ENCODE results near the gene DYNC1LI2.
"Not testable (repeated sequence)": the region's sequence is repeated elsewhere in the genome, so short reads cannot be mapped to it uniquely, and the experiment has no call there.

Gene DYNC1LI2
- 116 reads per million, percentile 85 among the genes with 10 or more reads in this experiment for total RNA-seq

DNA sequence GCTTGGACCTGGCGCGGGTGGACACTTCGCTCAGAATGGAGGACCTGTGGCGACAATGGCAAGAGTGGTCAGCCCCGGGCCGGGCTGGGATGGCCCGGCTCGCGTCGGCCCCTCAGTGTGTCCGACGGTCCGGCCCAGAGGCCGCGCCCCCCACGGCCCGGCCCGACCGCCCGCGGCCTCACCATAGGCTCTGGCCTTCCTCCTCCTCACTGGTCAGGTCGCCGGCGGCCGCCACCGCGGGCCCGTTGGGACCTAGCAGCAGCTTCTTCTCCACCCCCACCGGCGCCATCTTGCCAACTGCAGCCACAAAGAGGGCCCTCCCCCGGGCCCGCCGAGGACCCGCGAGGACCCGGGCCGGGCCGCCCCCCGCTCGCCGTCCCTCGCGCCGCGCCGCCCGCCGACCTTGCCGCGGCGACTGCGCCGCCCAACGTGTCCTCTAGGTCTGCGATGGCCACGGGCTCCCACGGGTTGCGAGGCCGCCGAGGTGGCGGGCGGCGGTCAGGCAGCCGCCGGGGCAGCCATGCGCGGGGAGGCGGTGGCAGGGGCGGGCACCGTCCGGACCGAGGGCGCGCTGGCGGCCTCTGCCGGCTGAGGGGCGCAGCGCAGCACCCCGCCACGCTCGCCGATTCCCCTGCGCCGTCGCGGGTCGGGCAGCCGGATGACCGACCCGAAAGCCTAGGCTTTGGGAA, at the start of gene DYNC1LI2:
Gene DYNC1LI2, minus strand, starts transcription at position 307 of the 689 bp plus-strand sequence. Its CDS starts 18 bp downstream, at position 289.
- DNase-seq = peak; percentile 70

- DNase-seq = no peak
Observed at GRCh38 chr16:66800856-66801255, 49.4 kb upstream of the DYNC1LI2 start.

DNA sequence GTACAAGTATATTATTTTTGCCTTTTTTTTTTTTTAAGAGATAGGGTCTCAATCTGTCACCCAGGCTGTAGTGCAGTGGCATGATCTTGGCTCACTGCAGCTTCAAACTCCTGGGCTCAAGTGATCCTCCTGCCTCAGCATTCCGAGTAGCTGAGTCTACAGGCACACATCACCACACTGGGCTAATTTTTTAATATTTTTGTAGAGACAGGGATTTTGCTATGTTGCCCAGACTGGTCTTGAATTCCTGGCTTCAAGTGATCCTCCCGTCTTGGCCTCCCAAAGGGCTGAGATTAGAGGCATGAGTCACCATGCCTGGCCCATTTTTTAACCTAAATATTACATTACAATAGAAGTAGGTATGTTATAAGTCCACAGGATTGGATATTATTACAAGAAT, 46.8 kb upstream of the DYNC1LI2 start:
- DNase-seq = no peak

- DNase-seq = not testable (repeated sequence)
Observed at GRCh38 chr16:66793984-66794383, 42.6 kb upstream of the DYNC1LI2 start.

DNA sequence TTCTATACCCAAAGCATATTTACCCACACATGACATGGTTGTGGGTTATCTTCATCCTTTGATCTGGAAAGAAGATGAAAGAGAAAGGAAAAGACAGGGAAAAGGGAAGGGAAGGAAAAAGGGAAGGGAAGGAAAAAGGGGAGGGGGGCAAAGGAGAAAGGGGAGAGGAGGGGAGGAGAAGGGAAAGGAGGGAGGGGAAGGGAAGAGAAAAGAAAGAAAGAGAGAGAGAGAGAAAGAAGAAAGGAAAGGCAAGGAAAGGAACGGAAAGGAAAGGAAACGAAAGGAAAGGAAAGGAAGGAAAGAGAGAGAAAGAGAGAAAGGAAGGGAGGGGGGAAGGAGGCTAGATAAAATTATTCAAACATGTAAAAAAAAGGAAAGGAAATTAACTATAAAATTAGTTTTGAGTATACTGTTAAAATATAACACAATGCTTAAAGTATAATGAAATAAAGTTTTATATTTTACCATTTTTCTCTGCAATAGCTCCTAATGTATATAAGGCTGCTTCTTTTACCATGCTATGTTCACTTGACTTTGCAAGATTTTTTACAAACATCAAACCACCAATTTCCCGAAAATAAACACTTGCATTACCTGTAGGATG, 38.8 kb upstream of the DYNC1LI2 start:
- no peak for DNase-seq

DNA sequence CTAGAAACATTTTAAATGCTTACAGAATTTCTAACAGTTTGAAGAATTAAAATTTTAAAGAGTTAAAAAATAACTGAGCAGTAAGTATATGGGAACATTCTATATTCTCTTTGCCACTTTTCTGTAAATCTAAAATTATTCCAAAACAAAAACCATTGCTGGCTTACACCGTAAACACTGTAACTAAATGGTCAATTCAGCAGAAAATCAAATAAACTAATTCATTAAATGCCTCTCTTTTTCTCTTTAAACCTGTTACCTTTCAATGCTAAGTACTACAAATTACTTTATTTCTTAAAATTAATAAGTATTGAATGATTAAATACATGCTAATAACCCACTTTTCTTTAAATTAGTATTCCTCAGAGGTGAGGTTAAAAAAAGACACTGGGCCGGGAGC, 36.0 kb upstream of the DYNC1LI2 start:
- no peak for DNase-seq

GRCh38 chr16:66786551-66786950, 35.1 kb upstream of the DYNC1LI2 start:
- DNase-seq = no peak

DNA sequence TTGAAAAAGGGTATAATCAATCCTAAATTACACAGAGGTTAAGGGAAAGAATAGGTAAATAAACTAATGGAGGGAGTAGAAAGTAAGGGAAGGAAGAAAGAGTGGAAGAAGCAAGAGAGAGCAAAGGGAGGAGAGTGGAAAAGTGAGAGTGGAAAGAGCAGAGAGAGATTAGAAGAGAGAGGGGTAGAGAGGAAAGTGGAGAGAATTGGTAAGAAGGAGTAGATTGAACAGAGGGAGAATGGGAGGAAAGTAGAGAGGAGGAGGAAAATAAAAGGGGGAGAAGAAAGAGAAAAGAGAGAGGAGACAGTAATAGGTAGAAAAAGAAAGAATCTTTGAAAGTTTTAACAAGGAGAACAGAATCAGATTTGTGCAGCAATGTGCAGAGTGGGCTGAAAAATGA, 25.0 kb upstream of the DYNC1LI2 start:
- DNase-seq = no peak

- DNase-seq = no peak
Observed at GRCh38 chr16:66774981-66775380, 23.6 kb upstream of the DYNC1LI2 start.

- no peak for DNase-seq
Observed at GRCh38 chr16:66758086-66758485, 6.7 kb upstream of the DYNC1LI2 start.

DNA sequence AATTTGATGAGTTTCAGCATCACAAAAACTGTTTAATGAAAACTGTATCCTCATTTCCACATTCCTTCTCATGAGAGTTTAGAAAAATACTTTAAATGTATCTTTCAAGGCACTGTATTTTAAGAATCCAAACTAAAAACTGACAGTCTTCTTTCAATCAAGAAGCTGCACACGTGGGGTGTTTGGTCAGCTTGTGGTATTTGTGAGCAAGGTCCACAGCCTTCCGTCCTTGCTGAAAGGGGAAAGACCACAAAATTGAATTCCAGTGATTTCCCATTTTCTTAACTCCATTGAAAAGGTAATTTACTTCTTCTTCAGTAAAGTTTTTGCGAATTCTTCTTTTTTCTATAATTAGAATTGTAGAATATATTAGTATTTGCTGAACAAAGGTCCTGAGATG, 3.4 kb upstream of the DYNC1LI2 start:
- DNase-seq = no peak

GRCh38 chr16:66754211-66754610, 2.8 kb upstream of the DYNC1LI2 start:
- no peak for DNase-seq

DNA sequence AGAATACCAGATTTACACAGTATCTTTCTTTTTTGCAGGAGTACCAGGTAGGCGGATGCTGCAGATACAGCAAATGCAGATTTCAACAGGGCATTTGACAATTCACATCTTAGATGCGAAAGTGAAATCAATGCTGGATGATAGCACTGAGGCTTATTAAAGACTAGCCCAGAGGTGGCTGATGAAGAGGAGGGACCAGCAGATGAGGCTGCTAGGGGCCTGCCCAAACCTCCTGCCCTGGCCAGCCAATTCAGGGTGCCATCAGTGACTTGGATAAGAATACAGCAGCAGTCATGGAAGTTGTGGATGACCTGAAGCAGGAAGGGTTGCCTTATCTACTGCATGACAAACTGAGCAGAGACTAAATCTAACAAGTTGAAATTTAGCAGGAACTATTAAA, 1.5 kb upstream of the DYNC1LI2 start:
- no peak for DNase-seq

DNA sequence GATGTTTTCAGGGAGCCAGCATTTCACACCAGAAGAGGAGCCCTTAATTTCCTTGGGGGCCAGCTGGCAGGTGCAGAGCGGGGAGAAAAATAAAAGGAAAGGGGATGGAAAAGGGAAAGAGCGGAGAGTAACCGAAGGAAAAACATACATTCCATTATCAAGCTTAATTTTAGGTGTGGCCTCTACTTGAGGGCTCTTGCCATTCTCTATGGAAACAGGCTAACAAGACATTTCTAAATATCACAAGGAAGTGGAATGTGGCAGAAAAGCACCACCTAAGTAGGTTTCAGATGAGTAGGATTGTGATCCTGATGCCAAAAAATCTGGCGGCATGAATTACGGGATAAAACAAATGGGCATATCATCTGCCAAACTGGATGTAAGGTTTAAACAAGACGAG, 970 bp upstream of the DYNC1LI2 start:
- no peak for DNase-seq

DNA sequence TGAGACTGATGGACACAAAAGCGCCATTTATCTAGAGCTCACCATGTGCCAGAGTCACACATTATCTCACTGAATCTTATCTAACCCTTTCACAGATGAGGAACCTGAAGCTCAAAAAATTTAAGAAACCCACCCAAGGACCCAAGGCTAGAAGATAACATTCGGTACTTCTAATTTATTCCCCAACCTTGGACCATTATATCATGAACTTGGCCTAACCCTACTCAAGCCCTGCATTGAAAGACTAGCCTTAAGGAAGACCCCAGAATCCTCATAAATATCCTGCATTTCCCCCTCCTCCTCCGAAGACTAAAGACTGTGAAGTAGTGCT, 548 bp upstream of the DYNC1LI2 start:
- DNase-seq = no peak

DNA sequence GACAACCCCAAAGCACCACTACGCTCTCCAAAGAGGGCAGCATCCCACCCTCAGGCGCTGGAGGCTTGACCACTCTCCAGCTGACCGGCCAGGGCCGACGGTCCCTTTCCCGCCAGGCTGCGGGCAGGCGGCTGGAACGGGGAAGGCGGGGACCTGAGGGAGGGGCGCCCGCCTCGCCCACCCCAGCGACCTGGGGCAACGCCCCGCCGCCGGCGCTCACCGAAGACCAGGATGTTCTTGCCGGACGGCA, 431 bp downstream of the DYNC1LI2 start:
- DNase-seq = peak; percentile 5

- DNase-seq = no peak
Observed at GRCh38 chr16:66750279-66751052, 943 bp downstream of the DYNC1LI2 start.

GRCh38 chr16:66746682-66747081, 4.7 kb downstream of the DYNC1LI2 start:
- DNase-seq = no peak

DNA sequence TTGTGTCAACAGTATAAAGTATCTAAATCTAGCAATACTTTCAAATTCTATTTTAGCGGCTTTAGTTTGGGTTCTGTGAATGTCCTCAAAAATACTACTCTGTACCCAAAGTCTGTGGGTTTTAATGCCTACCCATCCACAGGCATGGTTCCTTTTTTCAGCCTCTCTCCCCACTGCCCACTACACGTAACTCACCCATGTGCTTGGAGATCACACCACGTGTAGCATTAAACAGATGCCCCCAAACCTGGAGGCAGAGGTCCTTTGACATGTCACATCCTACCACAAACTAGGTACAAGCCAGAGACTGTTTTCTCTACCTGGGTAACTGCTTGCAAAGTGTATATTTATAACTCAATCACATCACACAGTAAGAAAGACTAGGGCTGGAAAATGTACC, 5.4 kb downstream of the DYNC1LI2 start:
- DNase-seq = no peak

DNA sequence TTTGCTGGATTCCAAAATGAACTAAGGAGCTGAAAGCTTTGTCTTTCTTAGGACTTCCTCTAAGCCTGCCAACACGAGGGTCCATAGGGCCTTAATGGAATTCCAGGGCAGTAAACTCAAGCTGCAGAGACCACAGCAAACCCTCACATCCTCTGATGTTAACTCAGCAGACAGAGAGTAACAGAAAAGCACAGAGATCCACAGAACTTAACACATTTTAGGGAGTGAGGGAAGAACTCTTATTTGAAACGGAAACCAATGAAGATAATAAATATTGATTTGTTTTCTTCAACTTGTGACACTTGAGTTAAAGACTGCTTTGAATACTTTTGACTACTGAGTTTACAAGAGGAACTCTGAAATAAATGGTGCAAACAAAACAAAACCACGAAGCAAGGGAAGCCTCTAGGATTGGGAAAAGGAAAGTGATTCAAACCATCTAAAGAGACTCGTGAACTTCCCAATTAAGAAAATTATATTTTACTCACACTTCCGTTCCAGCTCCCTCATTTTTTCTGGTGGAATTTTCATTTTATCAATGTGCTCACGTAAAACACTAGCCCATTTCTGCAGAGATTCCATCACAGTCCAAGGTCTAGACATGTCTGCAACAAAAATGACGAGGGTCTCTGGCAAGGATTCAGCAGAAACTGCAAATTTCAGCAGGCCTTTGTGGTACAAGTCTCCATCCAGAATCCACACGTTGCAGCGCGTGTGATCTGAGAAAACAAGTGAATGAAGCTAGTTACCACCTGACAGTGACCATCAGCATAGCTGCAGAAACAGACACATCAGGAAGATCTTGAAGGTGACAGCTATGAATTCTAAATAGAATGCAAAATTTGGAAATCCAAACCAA, 9.2 kb downstream of the DYNC1LI2 start:
- no peak for DNase-seq

DNA sequence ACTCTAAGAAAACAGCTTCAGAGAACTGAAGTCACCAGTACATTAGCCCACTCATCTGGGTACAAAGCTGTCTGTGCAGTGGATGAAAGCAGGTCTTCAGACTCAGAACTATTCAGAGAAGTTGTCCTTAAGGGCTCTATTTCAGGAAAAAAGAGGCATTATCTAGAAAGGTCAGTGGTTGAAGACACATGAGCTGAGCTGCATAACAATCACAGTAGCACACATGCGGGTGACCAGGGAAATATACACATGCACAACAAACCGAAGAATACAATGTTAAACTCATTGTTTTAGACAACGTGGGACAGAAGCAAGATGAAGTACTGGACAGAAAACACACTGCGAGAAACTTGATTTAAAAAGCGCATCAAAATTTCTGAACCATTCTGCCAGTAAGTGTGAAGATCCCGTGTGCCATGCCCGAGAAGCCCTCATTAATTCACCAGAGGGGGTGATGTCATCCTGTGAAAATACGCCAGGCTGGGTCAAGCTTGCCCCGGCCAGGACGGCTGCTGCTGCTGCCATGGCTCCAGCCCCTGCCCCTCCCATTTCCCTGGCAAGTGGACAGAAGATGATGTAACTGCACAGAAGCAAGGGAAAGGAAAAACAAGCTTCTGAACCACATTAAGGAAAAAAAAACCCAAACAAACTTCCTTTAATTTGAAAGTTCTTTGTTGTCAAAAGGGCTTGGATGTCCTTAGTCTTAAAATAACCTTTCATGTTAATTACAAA, 10.1 kb downstream of the DYNC1LI2 start:
- no peak for DNase-seq

DNA sequence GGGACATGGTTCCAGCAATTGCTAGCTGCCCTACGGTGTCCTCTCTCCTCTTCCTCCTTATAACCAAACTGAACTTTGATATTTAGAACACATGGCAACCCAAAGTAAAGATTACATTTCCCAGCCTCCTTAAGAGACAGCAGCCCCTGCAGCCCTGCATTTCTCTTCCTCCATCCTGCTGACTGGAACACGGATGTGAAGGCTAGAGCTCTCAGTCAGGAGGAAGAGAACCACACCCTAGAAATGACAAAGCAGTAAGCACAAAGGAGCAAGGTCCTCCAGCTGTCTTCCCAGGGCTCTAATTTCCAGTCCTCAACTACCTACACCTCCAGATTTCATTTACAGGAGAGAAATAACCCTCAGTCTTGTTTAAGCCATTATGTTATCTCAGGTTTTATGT, 10.9 kb downstream of the DYNC1LI2 start:
- no peak for DNase-seq

- DNase-seq = peak; percentile 20
Observed at GRCh38 chr16:66740010-66740409, 11.4 kb downstream of the DYNC1LI2 start.

All from effector CD4-positive, alpha-beta T cell (primary cell).